Measurements from ENCODE around the gene FEZF1.

Gene FEZF1

DNA sequence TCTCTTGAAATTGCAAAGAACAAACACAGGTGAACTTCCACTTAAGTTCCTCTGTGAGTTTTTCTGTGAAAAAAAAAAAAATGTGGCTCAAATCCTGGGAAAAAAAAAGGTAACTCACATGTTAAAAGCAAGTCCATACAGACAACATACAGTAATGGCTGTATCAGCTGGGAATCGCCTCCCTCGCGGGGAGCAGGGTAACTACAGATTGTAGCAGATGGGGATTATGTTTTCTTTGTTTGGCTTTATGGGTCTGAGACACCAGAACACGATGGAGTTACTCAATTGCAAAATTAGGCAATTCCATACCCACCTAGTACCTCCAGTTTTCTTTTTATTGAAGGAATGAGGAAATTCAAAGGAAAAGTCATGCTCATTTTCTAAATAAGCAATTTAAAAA is 42.3 kb downstream of the FEZF1 start:
- no peak for TF ChIP-seq CTCF (IDR thresholded peaks at IDR 0.05; ENCODE audit: insufficient read depth, missing control alignments)
- FAIRE-seq (peak; percentile 60), DNase-seq (ENCODE audit: insufficient read length, low spot score) (no peak)

DNA sequence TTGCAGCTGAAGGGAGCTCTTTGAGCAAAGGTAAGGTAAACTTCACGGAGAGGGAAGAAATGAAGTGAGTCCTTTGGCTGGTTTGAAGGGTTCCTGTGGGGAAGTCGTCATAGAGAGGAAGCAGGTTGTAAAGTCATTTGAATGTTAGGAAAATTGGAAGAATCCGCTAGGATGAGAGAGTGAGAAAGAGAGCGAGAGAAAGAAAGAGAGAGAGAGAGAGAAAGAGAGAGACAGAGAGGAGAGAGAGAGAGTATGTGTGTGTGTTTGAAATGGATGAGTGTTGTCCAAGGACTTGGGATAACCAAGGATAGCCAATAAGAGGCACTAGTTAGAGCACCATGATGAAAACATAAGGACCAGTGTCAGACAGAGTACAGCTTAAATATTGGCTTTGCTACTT is 43.1 kb downstream of the FEZF1 start:
- DNase-seq (ENCODE audit: insufficient read length, low spot score) (no peak), FAIRE-seq (no peak)

DNA sequence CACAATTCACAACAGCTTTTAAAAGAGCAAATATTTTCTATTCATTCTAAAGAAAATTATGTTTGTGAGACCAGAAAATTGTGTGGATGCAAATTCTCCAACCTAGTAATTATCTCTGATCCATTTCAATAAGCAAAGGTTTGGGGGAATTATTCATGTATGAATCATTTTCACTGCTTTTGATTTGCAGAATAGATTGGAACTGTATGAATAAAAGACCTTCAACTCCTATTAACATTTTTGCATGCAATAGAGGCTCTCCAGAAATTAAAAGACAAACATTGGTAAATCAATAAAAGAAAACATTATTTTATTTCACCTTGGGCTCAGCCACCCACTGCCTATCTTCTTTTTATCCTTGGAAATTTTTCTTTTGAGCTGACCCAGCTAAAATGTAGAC is 43.5 kb downstream of the FEZF1 start:
- no peak for TF ChIP-seq CTCF (IDR thresholded peaks at IDR 0.05; ENCODE audit: insufficient read depth, missing control alignments)
- FAIRE-seq (no peak), DNase-seq (ENCODE audit: insufficient read length, low spot score) (no peak)

More for the DNA sequence above, 43.1 kb downstream of the FEZF1 start:
- TF ChIP-seq CTCF (IDR thresholded peaks at IDR 0.05; ENCODE audit: insufficient read depth, missing control alignments), result no peak

DNA sequence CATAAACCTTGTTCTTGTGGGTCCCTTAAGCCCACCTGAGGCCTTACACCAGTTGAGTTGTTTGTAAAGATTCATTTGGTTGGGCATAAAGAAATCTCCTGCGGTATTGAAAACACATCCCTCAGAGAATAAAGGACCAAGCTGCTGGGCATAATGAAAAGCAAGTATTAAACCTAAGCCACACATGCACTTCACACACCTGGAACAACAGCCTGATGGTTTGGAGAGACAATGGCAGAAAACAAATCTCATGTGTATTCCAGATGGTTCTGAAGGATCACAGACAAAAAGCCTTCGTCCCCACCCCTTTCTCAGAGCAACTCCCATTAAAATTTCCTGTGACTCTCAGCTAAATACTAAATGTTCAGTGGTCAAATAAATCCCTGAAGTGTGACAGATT is 44.2 kb downstream of the FEZF1 start:
- no peak for FAIRE-seq
- no peak for TF ChIP-seq CTCF (IDR thresholded peaks at IDR 0.05; ENCODE audit: insufficient read depth, missing control alignments)
- no peak for DNase-seq (ENCODE audit: insufficient read length, low spot score)

- FAIRE-seq (no peak), DNase-seq (ENCODE audit: insufficient read length, low spot score) (no peak)
- TF ChIP-seq CTCF (IDR thresholded peaks at IDR 0.05; ENCODE audit: insufficient read depth, missing control alignments), result no peak
These were observed 45.6 kb downstream of the FEZF1 start for GRCh38 chr7:122258971-122259370.

GRCh38 chr7:122257056-122257455 is 47.5 kb downstream of the FEZF1 start:
- FAIRE-seq, result no peak
- no peak for DNase-seq (ENCODE audit: insufficient read length, low spot score)
- no peak for TF ChIP-seq CTCF (IDR thresholded peaks at IDR 0.05; ENCODE audit: insufficient read depth, missing control alignments)

GRCh38 chr7:122256046-122256445 is 48.5 kb downstream of the FEZF1 start:
- FAIRE-seq, result no peak
- TF ChIP-seq CTCF (IDR thresholded peaks at IDR 0.05; ENCODE audit: insufficient read depth, missing control alignments), result no peak
- DNase-seq (ENCODE audit: insufficient read length, low spot score), result no peak
